Left lung (tissue), 10 donors: ENCODE measurements around the gene ABHD8. TPM values are rescaled to one million over a fixed set of nuclear protein-coding genes. Genes with fewer than 3 reads are reported as not detected.
"Not testable (repeated sequence)": the region's sequence is repeated elsewhere in the genome, so short reads cannot be mapped to it uniquely, and the experiment has no call there.

Experiments used
- ATAC-seq: fragments of 200-7000 bp; cut with Tn5 transposase; one replicate; pipeline ENCODE4 v1.9.1; 2020; ENCODE audit warnings: moderate library complexity
- DNase-seq, 4 donors: peaks; one replicate each; pipeline ENCODE4 v3.0.0-alpha.2; 2013 to 2020
- H3K27ac ChIP-seq, 2 donors: fragments of 200-600 bp; sonication (generic) in 1 of 2; one replicate each; pipeline versions ENCODE4 v1.5.0 to v1.8.0; 2020 to 2021
- H3K27me3 ChIP-seq, 2 donors: fragments of 200-600 bp; sonication (generic) in 1 of 2; one replicate each; pipeline versions ENCODE4 v1.5.0 to v1.8.0; 2020 to 2021
- H3K36me3 ChIP-seq, 2 donors: fragments of 200-600 bp; sonication (generic) in 1 of 2; one replicate each; pipeline versions ENCODE4 v1.5.0 to v1.8.0; 2020 to 2021
- H3K4me1 ChIP-seq, 2 donors: fragments of 200-600 bp; one replicate each; pipeline ENCODE4 v1.8.0; 2021
- H3K4me3 ChIP-seq, 2 donors: fragments of 200-600 bp; sonication (generic) in 1 of 2; one replicate each; pipeline versions ENCODE4 v1.5.0 to v1.8.0; 2020 to 2021; ENCODE audit warnings: mild to moderate bottlenecking in 1 of 2
- H3K9me3 ChIP-seq, 2 donors: fragments of 200-600 bp; sonication (generic) in 1 of 2; one replicate each; pipeline versions ENCODE4 v1.5.0 to v1.8.0; 2020 to 2021
- CTCF ChIP-seq, 2 donors: fragments of 200-600 bp; sonication (generic) in 1 of 2; IDR thresholded peaks; one replicate each; pipeline versions ENCODE4 v1.5.0 to v1.8.0; 2021; ENCODE audit warnings: antibody characterized with exemption in 2 of 2
- intact Hi-C, 2 donors: fragments of 100-400 bp; cut with DNase I; formaldehyde crosslinking; loops; one replicate each; pipeline versions ENCODE4 v1.11.2 to v1.14.2; 2022
- polyA plus RNA-seq, 6 donors: library from polyadenylated mRNA; unstranded; fragments of 120-200 nt; gene quantifications; one replicate each; pipeline ENCODE4 v1.2.1, GENCODE V29; 2013; ENCODE audit not compliant: insufficient read length in 6 of 6
- total RNA-seq, 2 donors: library from RNA; stranded (reverse); fragmentation: NEBNext Ultra II Directional; extraction: Animal tissue kit (Norgen Biotek cat#: 25700); gene quantifications; one replicate each; pipeline ENCODE4 v1.2.1, GENCODE V29; 2021
- donor health status: DM: no; HTN: yes; CAD: no.
- donor health status: DM: no; HTN: no; CAD: no.

Gene ABHD8
- total and polyA plus RNA-seq, 8 donors: 6.8 to 17.1 (median 10.5) TPM

- ATAC-seq (no peak), DNase-seq (no peak)
- Histone ChIP-seq H3K4me3 (no peak overlapping the region), H3K27me3 (no peaks in the 10 kb centered on the region), H3K9me3 (peaks cover 0 to 5% of the 10 kb centered on the region in 2 donors), H3K36me3 (peaks cover 0 to 30% of the 10 kb centered on the region in 2 donors), H3K4me1 (peaks cover 3 to 27% of the 10 kb centered on the region in 2 donors), H3K27ac (no peak overlapping the region)
- intact Hi-C loops: no loop called here
- no peak for TF ChIP-seq CTCF (IDR thresholded peaks at IDR 0.05)
These were observed 7.0 kb downstream of the ABHD8 start for GRCh38 chr19:17296273-17296672.

GRCh38 chr19:17295551-17295950 lies 7.7 kb downstream of the ABHD8 start:
- H3K36me3 ChIP-seq: peaks cover 0 to 25% of the 10 kb centered on the region in 2 donors
- intact Hi-C loops, DNase-seq, ATAC-seq, H3K4me3 ChIP-seq, H3K27me3 ChIP-seq, H3K27ac ChIP-seq, H3K9me3 ChIP-seq: not testable (repeated sequence)
- H3K4me1 ChIP-seq: peaks cover 3 to 24% of the 10 kb centered on the region in 2 donors

GRCh38 chr19:17294051-17294891 lies 9.0 kb downstream of the ABHD8 start:
- intact Hi-C loops: loop anchor here in 1 of 2 donors (5.0 kb wide), 1 partner anchor 88 kb away; no protein-coding TSS in a partner anchor
- ATAC-seq: no peak
- TF ChIP-seq CTCF (IDR thresholded peaks at IDR 0.05): no peak
- Histone ChIP-seq H3K4me1 (peaks cover 3 to 23% of the 10 kb centered on the region in 2 donors), H3K36me3 (peaks cover 0 to 22% of the 10 kb centered on the region in 2 donors), H3K27me3 (no peaks in the 10 kb centered on the region), H3K4me3 (no peak overlapping the region), H3K27ac (no peak overlapping the region), H3K9me3 (peaks cover 0 to 5% of the 10 kb centered on the region in 2 donors)
- peak in 1 of 4 donors; percentile 83 for DNase-seq

GRCh38 chr19:17293605-17294004 lies 9.6 kb downstream of the ABHD8 start:
- Histone ChIP-seq H3K4me1 (peaks cover 3 to 23% of the 10 kb centered on the region in 2 donors), H3K9me3 (peaks cover 0 to 5% of the 10 kb centered on the region in 2 donors), H3K27ac (no peak overlapping the region), H3K4me3 (no peak overlapping the region), H3K27me3 (no peaks in the 10 kb centered on the region), H3K36me3 (peaks cover 0 to 18% of the 10 kb centered on the region in 2 donors)
- ATAC-seq (no peak), DNase-seq (no peak)
- intact Hi-C loops: loop anchor here in 1 of 2 donors (5.0 kb wide), 1 partner anchor 89 kb away; no protein-coding TSS in a partner anchor
- TF ChIP-seq CTCF (IDR thresholded peaks at IDR 0.05): no peak

DNA sequence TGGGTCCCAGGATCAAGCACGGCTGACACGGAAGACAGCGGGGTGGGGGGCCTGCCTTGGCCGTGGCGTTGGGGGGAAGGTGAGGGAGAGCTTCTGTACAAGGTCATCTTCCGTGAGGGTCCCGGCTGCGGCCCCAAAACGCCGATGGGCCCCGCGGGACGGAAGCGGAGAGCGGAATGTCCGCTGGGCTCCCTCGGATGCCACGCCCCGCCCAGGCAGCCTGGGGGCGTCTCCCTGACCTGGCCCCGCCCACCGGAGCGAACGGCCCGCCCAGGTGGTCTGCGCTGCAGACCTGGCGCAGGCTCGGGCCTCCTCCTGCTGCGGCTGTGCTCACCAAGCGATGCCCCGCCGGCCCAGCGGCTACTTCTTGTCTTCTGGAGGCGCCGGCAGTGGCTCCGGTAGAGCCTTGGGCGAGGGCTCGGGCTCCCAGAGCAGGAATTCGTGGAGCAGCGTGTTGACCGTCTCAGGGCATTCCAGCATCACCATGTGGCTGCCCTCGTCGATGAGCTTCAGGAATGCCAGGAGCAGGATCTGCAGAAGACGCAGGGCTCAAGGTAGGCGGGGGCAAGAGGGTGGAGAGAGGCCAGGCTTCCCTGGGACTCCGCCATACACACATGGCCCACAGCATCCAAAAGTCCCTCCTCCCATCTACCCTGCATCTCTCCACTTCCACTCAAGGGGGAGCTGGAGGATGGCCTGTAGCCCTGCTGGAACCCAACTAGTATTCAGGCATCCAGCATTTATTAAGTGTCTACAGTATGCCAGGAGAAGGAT lies 10.7 kb downstream of the ABHD8 start:
- ATAC-seq: peak; percentile 97
- Histone ChIP-seq H3K4me1 (peaks cover 3 to 23% of the 10 kb centered on the region in 2 donors), H3K4me3 (peak overlapping the region; percentile 49 to 54), H3K36me3 (peaks cover 0 to 7% of the 10 kb centered on the region in 2 donors), H3K27ac (peak overlapping the region in 1 of 2 donors; percentile 43), H3K27me3 (no peaks in the 10 kb centered on the region), H3K9me3 (no peaks in the 10 kb centered on the region)
- peak in 3 of 4 donors; percentile 76 to 94 (median 79) for DNase-seq
- TF ChIP-seq CTCF (IDR thresholded peaks at IDR 0.05): peak; percentile 54 to 70
- intact Hi-C loops: loop anchor here in 1 of 2 donors (5.0 kb wide), 1 partner anchor 90 kb away; no protein-coding TSS in a partner anchor
